ENCODE results near the gene ZNF605. TPM values are rescaled to one million over a fixed set of nuclear protein-coding genes. Genes with fewer than 3 reads are reported as not detected.

The ZNF605 gene
- total and polyA plus RNA-seq, 2 of the 4 experiments (the other 2 are of a cell fraction), result 3.6 to 9.9 TPM

- intact Hi-C loops (cut with micrococcal nuclease), result no loop called here
- TF ChIP-seq MAFK (IDR thresholded peaks at IDR 0.05; ENCODE audit: low read depth, low read length) (peak; percentile 53; the same call in 1 of the 2 replicates), NFE2L2 (IDR thresholded peaks at IDR 0.05; ENCODE audit: low read depth, low read length) (no peak)
- WGBS, 2 experiments (ENCODE audit: extremely low coverage in 2 of 2, insufficient read length in 1 of 2), result no CpG with 5 or more reads among the region's 1 CpG
These were observed 16.3 kb upstream of the ZNF605 start for GRCh38 chr12:132972374-132972773.

More at GRCh38 chr12:132972374-132972773, 16.3 kb upstream of the ZNF605 start:
- no peak overlapping the region for H3K4ac ChIP-seq (ENCODE audit: low read depth, low read length)
- no peak overlapping the region for H2AK9ac ChIP-seq (replicated peaks; ENCODE audit: low read depth, low read length, poor library complexity)
- no peak overlapping the region for H4K8ac ChIP-seq (ENCODE audit: low read depth in 2 of 2, low read length in 2 of 2)
- no peak overlapping the region for H4K91ac ChIP-seq (ENCODE audit: insufficient read depth, low read depth, low read length)
- no peak overlapping the region for H3K4me3 ChIP-seq (ENCODE audit: insufficient read depth, low read depth, low read length)
- no peaks in the 10 kb centered on the region for H3K4me1 ChIP-seq (ENCODE audit: control insufficient read depth, insufficient read depth, low read length)
- H3K18ac ChIP-seq (ENCODE audit: low read depth, low read length), result no peak overlapping the region
- dilution Hi-C loops (cut with HindIII; ENCODE audit: low sequenced_read_pairs, unreplicated experiment) (no loop called here), in situ Hi-C loops (cut with MboI; ENCODE audit: low sequenced_read_pairs) (no loop called here)
- H3K9ac ChIP-seq (ENCODE audit: low read depth, low read length), result no peak overlapping the region
- H2BK5ac ChIP-seq (ENCODE audit: low read depth, low read length, poor library complexity, severe bottlenecking), result no peak overlapping the region
- POLR2A ChIA-PET (ENCODE audit: unreplicated experiment), result no interaction called here
- H3K79me1 ChIP-seq (ENCODE audit: low read depth in 1 of 2, low read length in 2 of 2), result no peaks in the 10 kb centered on the region
- BruUV-seq (replicated peaks), result no TSS peak
- H3K23ac ChIP-seq (ENCODE audit: low read depth, low read length), result no peak overlapping the region
- H2AK5ac ChIP-seq (ENCODE audit: low read depth, low read length), result no peak overlapping the region
- CTCF ChIA-PET, result no interaction called here
- H2AFZ ChIP-seq (replicated peaks; ENCODE audit: low read length, poor library complexity), result no peak overlapping the region
- no peak overlapping the region for H3K4me2 ChIP-seq (ENCODE audit: low read depth, low read length)
- H2BK120ac ChIP-seq (ENCODE audit: low read depth, low read length), result no peak overlapping the region
- H4K20me1 ChIP-seq (ENCODE audit: insufficient read depth, low read length), result no peaks in the 10 kb centered on the region
- no peak for ATAC-seq (ENCODE audit: low read depth)
- H4K5ac ChIP-seq (ENCODE audit: low read depth, low read length), result no peak overlapping the region
- peaks cover 3% of the 10 kb centered on the region; the same call in 1 of the 2 replicates for H3K36me3 ChIP-seq (ENCODE audit: control insufficient read depth, insufficient read depth, low read length)
- peaks cover 21% of the 10 kb centered on the region for H3K9me3 ChIP-seq (ENCODE audit: control insufficient read depth, insufficient read depth, low read length)
- DNase-seq, result no peak
- H3K27me3 ChIP-seq (ENCODE audit: control insufficient read depth, insufficient read depth, low read length), result no peaks in the 10 kb centered on the region
- H3K9me1 ChIP-seq (ENCODE audit: insufficient read depth, low read length), result no peaks in the 10 kb centered on the region
- H2BK20ac ChIP-seq (ENCODE audit: low read depth, low read length), result no peak overlapping the region
- no peak overlapping the region for H3K14ac ChIP-seq (replicated peaks; ENCODE audit: low read depth, low read length)
- H3K27ac ChIP-seq (ENCODE audit: insufficient read depth, low read length), result no peak overlapping the region
- no peak overlapping the region for H2BK15ac ChIP-seq (ENCODE audit: low read depth, low read length)
- no peak overlapping the region for H3K56ac ChIP-seq (ENCODE audit: extremely low read depth, insufficient read depth, low read length)

Measured in IMR-90 (cell line).